Measurements from ENCODE around the gene PLEKHA7.

Gene PLEKHA7

DNA sequence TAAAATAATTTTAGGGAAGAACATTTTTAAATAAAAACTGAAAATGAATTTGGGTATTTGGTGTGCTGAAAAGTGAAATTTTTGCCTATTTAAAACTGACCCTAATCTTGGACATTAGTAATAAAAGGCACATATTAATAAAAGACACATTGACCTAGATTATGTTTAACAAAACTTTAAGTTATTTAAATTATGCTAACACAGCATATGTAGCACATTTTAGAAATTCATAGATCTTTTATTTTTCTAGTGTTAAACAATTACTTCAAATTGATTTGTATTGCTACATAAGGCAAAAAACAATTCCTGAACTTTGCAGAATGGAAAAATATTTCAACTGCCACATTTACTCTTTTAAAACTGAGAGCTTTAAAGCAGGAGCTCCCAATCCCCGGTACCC lies 265.1 kb downstream of the PLEKHA7 start:
- no peak for DNase-seq (ENCODE audit: low read depth in 4 of 4, low spot score in 1 of 4)

DNA sequence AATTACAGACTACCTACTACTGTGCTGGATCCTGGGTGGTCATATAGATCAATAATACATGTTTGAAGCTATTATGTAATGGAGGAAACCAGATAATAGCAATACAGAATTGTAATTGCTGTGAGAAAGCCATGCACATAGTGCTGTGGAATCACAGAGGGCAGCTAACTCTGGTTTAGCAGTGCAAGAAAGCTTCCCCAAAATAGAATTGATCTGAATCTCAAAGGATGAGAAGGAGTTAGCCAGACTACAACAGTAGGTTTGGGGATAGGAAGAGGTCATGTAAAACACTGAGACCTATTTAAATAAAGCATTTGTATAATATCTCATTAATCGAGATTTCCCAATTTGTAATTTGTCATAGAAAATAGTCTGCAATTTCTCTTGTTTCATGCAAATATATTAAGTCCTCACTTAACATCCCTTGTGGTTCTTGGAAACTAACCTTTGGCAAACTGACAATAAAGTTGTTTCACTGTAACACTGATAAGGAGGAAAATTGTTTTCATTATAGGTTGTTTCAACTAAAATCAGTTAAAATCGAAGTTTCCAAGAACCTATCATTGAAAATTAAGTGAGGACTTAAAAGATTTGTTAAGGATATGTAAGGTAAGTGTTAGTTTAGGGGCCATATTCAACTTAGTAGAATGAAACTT lies 268.1 kb downstream of the PLEKHA7 start:
- no peak for DNase-seq (ENCODE audit: low read depth in 4 of 4, low spot score in 1 of 4)

DNA sequence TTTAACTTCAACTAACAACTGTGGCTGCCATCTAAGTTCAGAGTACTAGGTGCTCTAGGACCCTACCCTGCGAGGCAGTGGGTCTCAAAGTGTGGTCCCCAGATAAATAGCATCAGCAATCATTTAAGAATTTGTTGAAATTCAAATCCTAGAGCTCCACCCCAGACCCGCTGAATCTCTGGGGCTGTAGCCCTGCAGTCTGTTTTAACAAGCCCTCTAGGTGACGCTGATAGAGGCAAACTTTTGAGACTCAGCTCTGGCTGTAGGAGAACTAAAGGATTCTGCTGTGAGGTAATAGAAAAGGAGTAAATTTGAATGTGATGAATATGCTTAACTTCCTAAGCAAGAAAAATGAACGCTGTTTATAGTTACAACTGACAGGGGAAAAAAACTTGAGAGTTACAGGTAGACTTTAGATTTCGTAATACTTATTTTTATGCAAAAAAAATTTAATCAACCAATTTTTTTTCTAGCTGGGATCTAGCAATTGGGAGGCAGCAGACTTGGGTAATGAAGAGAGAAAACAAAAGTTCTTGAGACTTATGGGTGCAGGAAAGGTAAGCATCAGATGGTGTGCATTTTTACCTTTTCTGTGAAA lies 270.0 kb downstream of the PLEKHA7 start:
- no peak for DNase-seq (ENCODE audit: low read depth in 4 of 4, low spot score in 1 of 4)

DNA sequence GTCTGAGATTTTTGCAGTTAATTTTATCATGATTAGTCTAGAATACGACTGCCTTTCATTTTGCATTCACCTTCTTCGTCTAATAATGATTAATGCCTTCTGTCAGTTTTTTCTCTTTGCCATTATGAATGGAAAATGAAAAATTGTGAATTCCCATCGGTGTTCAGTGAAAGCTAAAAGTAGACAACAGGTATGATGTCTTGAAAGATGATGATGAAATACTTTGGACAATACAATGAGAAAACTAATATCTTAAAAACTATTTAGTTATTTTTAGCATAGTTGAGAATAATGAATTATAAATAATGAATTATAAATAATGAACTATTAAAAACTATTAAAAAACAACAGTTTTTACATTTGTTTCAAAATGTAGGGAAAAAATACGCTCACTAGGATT lies 270.7 kb downstream of the PLEKHA7 start:
- DNase-seq (ENCODE audit: low read depth in 4 of 4, low spot score in 1 of 4) = no peak

DNA sequence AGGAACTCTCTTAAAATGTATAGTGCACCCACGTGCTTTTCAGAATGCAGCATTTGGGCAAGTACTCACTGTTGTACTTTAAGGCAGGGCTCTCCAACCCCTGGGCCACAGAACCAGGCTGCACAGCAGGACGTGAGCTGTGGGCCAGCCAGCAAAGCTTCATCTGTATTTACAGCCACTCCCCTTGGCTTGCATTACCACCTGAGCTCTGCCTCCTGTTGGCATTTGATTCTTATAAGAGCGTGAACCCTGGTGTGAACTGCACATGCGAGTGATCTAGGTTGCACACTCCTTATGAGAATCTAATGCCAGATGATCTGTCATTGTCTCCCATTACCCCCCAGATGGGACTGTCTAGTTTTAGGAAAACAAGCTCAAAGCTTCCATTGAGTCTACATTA lies 272.7 kb downstream of the PLEKHA7 start:
- DNase-seq (ENCODE audit: low read depth in 4 of 4, low spot score in 1 of 4) = no peak

DNA sequence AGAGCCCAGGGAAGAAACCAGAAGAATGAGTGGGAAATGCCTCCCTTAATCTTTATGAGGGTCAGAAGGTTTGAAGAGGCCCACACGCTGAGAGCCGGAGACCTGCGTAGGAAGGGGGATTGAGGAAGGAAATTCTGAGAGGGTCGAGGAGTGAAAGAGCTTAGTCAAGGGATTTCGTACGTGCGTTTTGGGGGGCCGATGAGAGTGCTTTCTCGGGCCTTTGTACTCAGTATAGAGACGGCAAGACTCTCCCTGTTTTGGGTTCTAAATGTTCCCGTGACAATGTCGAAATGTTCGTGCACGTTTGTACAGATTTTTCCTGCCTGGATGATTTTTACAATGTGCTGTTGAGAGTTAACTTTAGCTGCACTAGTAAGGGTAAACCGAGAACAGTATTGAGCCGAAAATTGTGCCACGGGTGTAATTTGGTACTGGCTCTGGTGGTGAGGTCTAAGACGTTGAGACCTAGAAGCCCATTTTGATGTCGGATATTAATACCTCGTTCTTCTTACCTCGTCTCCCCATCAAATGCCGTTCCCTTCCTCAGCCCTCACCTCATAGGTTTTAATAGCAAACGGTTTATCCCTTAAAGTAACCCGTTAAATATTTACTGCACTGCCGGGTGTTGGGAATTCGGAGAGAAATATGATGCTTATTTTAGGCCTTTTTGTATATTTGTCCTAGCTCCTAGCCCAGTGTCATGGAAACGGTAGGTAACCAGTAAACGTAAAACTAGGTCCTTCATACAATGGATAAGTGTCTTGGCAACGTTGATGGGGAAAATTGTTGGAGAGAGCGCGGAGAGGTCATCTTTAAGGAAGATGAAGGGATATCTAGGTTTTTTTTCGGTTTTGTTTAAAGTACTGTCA lies 275.0 kb downstream of the PLEKHA7 start:
- peak in 2 of 4 experiments; percentile 6 to 20 for DNase-seq (ENCODE audit: low read depth in 4 of 4, low spot score in 1 of 4)

DNA sequence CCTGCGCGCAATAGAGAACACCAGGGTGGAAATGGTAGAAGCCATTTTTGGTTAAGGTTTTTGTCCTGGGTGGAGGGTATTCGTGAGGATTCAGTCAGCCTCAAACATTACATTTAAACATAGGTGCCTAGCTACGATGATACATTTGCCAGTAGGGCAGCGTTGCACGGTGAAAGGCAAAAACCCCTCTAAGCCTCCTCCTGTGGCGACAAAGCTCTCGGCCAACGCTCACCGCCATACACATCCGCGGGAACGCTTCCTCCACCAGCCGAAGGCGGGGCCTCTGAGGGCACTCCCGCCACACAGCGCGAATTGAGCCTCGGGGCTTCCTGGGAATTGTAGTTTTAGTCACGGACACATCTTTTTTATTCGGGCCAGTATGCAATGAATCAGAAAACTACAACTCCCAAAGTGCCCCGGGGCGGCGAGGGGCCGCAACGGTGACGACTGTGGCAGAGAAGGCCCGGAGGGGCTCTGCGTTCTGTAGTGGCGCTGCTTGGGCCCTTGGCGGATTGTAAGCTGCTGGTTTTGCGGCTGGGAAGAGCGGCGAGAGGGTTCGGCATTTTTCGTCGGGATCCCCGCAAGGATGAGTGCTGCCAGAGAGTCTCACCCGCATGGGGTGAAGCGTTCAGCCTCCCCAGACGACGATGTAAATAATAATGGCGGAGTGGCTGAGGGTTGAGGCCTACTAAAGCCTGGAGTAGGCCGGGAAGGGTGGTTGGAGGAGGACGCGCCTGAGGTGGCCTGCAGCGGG lies 275.8 kb downstream of the PLEKHA7 start, which contains the start of gene C11orf58:
Gene C11orf58, plus strand, starts transcription at position 455 of the 754 bp plus-strand sequence. Its CDS starts 132 bp downstream, at position 587.
- peak; percentile 79 to 88 (median 87) for DNase-seq (ENCODE audit: low read depth in 4 of 4, low spot score in 1 of 4)

DNA sequence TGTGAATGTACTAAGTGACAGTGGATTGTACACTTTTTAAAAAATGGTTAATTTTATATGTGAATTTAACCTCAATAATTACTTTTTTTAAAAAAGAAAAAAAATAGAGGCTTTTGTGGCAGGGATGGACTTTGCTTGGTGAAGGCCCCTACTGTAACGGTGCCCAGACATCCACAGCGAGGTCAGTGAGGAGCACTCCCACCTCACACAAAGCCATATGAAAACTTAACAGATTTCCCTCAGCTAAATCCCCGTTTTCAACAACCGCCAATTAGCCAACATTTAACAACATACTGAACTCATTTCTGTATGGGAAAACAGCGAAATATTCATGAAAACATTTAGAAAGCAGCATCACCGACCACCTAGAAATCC lies 276.4 kb downstream of the PLEKHA7 start:
- no peak for DNase-seq (ENCODE audit: low read depth in 4 of 4, low spot score in 1 of 4)
